Dendritic cell treated with granulocyte-macrophage colony-stimulating factor and Interleukin-4, amounts not matched to agents 40 ng/mL and 50 ng/mL, for 4 days (primary cell): ENCODE data around the gene IGSF21.

Experiments used
- H3K27ac Mint-ChIP-seq: one replicate; pipeline ENCODE4 v1.8.0; 2022; ENCODE audit warnings: mild to moderate bottlenecking, mixed read lengths
- H3K27me3 Mint-ChIP-seq: one replicate; pipeline ENCODE4 v1.8.0; 2022; ENCODE audit warnings: mild to moderate bottlenecking, mixed read lengths
- H3K36me3 Mint-ChIP-seq: one replicate; pipeline ENCODE4 v1.8.0; 2022; ENCODE audit warnings: low read depth, mixed read lengths
- H3K4me1 Mint-ChIP-seq: one replicate; pipeline ENCODE4 v1.8.0; 2022; ENCODE audit warnings: low read depth, mixed read lengths
- H3K4me3 Mint-ChIP-seq: one replicate; pipeline ENCODE4 v1.8.0; 2022; ENCODE audit warnings: mild to moderate bottlenecking, moderate library complexity, mixed read lengths
- H3K9me3 Mint-ChIP-seq: one replicate; pipeline ENCODE4 v1.8.0; 2022; ENCODE audit warnings: mixed read lengths
- intact Hi-C: fragments of 100-400 bp; cut with micrococcal nuclease; formaldehyde crosslinking; loops from one replicate; pipeline ENCODE4 v1.15.0; 2022

The IGSF21 gene

DNA sequence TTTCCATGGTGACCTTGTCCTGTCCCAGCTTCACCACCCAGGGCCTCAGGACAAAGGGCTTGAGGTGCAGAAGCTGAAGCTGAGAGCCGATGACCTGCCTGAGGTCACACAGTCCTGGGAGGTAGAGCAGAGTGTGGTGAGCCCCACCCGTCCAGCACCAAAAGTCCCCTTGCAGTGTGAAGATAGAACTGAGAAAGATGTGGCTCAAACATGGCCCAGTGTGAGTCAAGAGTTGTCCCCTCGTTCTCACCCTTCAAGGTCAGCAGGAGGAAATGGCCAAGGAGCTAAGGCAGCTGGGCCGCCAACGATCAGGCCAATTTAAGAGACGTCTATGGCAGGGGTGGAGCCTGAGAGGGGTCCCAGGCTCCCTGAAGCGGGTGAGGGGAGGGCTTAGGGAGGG lies 215.7 kb downstream of the IGSF21 start:
- Mint-ChIP-seq H3K27ac (no peak overlapping the region), H3K4me1 (no peaks in the 10 kb centered on the region), H3K27me3 (peaks cover 4% of the 10 kb centered on the region), H3K36me3 (no peaks in the 10 kb centered on the region), H3K4me3 (no peak overlapping the region), H3K9me3 (no peaks in the 10 kb centered on the region)
- intact Hi-C loops: no loop called here

DNA sequence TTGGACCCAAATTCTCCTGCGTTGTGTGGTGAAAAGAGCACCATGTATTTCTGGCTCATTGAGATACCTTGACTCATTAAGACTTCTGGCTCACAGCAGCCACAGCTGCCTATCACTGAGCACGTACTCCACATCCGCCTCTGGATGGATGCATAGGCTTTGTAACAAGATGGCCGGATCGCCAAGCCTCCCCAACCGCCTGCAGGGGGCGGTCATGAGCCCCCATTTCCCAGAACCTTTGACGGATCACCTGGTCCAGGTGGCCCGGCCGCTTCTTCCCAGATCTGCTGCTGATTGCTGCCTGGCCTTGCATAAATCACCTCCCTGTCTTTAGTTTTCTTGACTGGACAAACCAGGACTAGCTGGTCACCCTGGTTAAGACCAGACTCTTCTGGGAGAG lies 216.6 kb downstream of the IGSF21 start:
- H3K9me3 Mint-ChIP-seq: no peaks in the 10 kb centered on the region
- intact Hi-C loops: no loop called here
- no peaks in the 10 kb centered on the region for H3K4me1 Mint-ChIP-seq
- no peak overlapping the region for H3K27ac Mint-ChIP-seq
- no peak overlapping the region for H3K4me3 Mint-ChIP-seq
- peaks cover 4% of the 10 kb centered on the region for H3K27me3 Mint-ChIP-seq
- H3K36me3 Mint-ChIP-seq: no peaks in the 10 kb centered on the region

DNA sequence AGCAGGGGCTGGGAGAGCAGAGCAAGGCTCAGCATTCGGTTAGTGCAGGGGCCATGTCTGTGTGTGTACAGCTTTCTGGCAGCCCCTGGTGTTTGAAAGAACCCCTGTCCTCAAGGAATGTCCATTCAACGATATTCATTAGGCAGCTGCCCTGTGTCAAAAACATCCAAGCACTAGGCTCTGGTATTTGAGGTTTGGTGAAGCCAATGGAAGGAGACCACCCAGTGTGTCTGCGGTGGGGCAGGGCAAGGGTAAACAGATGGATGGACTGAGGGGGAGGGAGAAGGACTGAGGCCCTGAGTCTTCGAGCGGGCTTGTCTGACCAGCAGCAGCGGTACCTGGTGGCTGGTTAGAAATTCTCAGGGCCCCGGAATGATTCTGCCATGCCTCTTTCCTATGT lies 217.5 kb downstream of the IGSF21 start:
- H3K27ac Mint-ChIP-seq: no peak overlapping the region
- intact Hi-C loops: no loop called here
- H3K36me3 Mint-ChIP-seq: no peaks in the 10 kb centered on the region
- peaks cover 4% of the 10 kb centered on the region for H3K27me3 Mint-ChIP-seq
- H3K4me3 Mint-ChIP-seq: no peak overlapping the region
- no peaks in the 10 kb centered on the region for H3K9me3 Mint-ChIP-seq
- no peaks in the 10 kb centered on the region for H3K4me1 Mint-ChIP-seq

DNA sequence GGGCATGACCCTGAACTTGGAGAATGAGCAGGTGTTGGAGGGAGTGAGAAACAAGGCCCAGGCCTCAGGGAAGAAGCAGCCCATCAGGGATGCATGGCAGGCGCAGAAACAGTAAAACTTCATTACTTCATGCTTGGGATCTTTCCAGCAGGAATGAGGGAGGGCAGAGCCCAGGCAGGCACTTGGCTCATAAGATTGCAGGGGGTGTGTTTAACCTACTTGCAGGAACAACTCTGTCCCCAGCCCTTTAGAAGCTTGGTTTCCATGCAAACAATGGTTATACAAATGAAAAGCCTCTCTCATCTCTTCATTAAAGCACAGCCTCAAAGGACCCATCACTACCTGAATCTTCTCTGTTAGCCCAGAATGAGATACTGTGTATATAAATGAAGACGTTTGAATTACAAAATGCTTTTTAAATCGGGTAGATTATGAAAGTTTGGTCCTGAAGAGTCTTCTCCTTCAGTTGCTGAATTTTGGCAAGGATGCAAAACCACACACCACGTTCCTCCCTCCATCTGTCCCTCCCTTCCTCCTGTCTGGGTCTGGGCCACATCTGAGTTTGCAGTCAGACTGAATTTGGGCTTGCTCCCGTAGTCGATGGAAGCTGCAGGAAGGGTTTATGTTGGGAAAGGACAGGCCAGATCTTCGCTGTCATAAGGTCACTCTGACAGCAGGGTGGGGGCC lies 218.8 kb downstream of the IGSF21 start:
- Mint-ChIP-seq H3K27me3 (peaks cover 4% of the 10 kb centered on the region), H3K4me3 (no peak overlapping the region), H3K36me3 (no peaks in the 10 kb centered on the region), H3K27ac (no peak overlapping the region), H3K9me3 (no peaks in the 10 kb centered on the region), H3K4me1 (no peaks in the 10 kb centered on the region)
- intact Hi-C loops: no loop called here

DNA sequence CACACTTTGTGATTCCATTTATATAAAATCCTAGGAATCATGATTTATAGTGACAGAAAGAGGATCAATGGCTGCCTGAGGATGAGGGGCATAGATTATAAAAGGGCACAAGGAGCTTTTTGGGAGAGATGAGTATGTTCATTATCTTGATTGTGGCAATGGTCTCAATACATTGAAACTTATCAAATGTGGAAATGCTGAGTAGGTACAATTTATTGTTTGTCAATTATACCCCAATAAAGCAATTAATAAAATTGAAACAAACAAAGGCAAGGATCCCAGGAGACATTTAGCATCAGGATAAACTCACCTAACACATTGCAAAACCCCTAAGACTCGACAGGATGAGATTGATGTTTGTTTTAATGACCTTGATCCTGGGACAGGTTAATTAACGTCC lies 220.1 kb downstream of the IGSF21 start:
- H3K4me1 Mint-ChIP-seq: no peaks in the 10 kb centered on the region
- no peak overlapping the region for H3K4me3 Mint-ChIP-seq
- peaks cover 3% of the 10 kb centered on the region for H3K27me3 Mint-ChIP-seq
- H3K27ac Mint-ChIP-seq: no peak overlapping the region
- no peaks in the 10 kb centered on the region for H3K36me3 Mint-ChIP-seq
- intact Hi-C loops: no loop called here
- H3K9me3 Mint-ChIP-seq: no peaks in the 10 kb centered on the region

DNA sequence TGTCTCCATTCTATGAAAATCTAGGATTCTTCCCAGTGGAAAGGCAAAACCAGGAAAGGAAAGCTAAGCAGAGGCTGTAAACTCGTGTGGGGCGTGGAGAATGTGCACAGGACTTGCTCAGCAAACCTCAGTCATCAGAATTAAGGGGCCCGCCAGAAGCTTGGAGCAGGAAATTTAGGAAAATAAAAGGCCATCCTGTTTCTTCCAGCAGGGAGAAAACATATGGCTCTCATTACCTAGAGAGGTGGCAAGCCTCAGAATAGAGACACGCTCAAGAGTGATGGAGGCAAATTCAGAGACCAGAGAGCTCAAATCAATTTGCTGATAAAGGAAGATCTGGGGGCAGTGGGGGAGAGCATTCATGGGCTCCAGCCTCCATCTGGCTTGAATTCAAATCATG lies 221.2 kb downstream of the IGSF21 start:
- no peaks in the 10 kb centered on the region for H3K9me3 Mint-ChIP-seq
- H3K27ac Mint-ChIP-seq: no peak overlapping the region
- intact Hi-C loops: no loop called here
- no peaks in the 10 kb centered on the region for H3K4me1 Mint-ChIP-seq
- H3K4me3 Mint-ChIP-seq: no peak overlapping the region
- no peaks in the 10 kb centered on the region for H3K36me3 Mint-ChIP-seq
- H3K27me3 Mint-ChIP-seq: no peaks in the 10 kb centered on the region

DNA sequence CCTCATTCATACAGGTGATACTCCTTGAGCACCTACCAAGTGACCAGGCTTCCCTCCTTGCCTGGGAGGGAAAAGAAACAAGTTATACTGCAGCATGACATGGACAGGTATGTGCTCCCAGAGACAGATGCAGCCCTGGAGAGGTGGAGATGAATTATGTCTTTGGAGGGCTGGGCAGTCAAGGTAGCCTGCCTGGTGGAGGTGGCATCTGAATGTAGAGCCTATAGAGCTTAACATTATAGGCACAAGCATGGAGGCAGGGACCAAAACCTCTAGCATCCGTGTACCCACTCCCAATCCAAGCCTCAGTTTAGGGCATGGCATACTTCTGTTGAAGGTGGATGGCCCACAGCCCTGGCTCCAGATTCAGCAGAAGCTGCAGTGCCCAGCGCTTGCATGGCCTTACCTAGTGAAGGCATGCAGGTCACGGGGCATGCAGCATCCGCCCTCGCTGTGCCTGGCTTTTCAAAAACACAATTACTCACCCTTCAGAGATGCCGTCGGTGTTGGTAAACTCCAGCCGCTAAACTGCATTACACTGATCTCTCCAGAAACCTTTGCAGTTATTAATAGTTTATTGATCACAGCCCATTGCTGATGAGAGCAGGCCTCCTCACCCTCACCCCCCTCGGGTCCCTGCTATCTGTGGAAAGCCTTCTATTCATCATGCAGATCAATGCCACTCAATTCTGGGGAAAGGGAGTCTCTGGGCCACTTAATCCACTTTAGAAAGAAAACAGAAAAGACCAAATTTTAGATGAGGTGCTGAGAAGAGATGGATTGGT lies 222.1 kb downstream of the IGSF21 start:
- Mint-ChIP-seq H3K4me3 (no peak overlapping the region), H3K9me3 (no peaks in the 10 kb centered on the region)
- intact Hi-C loops: no loop called here

DNA sequence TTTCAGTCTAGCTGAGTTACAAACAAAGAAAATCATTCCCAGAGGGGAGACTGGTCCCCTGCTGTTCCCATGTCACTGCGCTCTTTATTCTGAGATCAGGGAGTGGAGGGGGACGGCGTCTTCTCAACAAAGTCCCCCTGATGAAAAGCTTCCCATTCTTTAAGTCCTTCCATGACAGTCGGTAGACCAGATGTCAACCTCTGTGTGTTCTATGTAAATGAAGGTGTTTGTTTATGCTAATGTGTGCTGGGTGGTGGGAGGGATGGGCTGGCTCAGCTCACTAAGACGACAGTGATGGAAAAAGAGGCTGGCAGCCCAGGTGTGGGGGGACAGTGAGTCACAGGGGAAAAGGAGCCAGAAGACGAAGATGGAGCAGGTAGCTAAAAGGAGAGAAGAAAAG lies 225.0 kb downstream of the IGSF21 start:
- Mint-ChIP-seq H3K4me3 (no peak overlapping the region), H3K4me1 (no peaks in the 10 kb centered on the region), H3K27ac (no peak overlapping the region), H3K27me3 (no peaks in the 10 kb centered on the region), H3K36me3 (no peaks in the 10 kb centered on the region), H3K9me3 (no peaks in the 10 kb centered on the region)
- intact Hi-C loops: no loop called here

More for the DNA sequence above, 222.1 kb downstream of the IGSF21 start:
- Mint-ChIP-seq H3K36me3 (no peaks in the 10 kb centered on the region), H3K27me3 (no peaks in the 10 kb centered on the region), H3K4me1 (no peaks in the 10 kb centered on the region), H3K27ac (no peak overlapping the region)

DNA sequence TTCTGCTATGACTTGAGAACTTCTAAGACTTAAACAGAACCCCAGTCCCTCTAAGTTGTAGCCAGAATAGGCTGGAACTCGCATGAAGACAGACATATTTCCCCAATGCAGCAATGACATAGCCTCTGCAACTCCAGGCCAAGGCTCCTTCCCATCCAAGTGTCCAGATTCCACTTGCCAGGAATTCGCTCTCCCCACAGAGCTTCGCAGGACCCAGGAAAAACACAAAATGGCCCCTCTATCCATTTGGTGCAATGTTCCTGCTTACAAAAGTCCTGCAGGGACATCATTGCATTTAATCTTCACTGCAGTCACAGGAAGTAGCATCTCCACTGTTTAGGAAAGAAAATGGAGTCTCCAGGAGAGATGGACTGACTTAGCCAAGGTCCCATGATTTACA lies 225.6 kb downstream of the IGSF21 start:
- Mint-ChIP-seq H3K27me3 (no peaks in the 10 kb centered on the region), H3K4me3 (no peak overlapping the region), H3K36me3 (no peaks in the 10 kb centered on the region), H3K27ac (no peak overlapping the region), H3K9me3 (no peaks in the 10 kb centered on the region), H3K4me1 (no peaks in the 10 kb centered on the region)
- intact Hi-C loops: no loop called here

DNA sequence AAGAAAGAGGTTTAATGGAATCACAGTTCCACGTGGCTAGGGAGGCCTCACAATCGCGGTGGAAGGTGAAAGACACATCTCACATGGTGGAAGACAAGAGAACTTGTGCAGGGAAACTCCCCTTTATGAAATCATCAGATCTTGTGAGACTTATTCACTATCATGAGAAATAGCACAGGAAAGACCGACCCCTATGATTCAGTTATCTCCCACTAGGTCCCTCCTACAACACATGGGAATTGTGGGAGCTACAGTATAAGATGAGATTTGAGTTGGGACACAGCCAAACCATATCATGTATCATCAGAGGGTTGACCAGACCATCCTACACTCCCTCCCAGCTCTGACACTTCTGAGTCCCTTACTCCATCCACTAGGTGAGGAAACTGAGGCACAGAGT lies 229.2 kb downstream of the IGSF21 start:
- no peaks in the 10 kb centered on the region for H3K27me3 Mint-ChIP-seq
- intact Hi-C loops: no loop called here
- no peak overlapping the region for H3K27ac Mint-ChIP-seq
- H3K4me1 Mint-ChIP-seq: peaks cover 6% of the 10 kb centered on the region
- no peak overlapping the region for H3K4me3 Mint-ChIP-seq
- H3K36me3 Mint-ChIP-seq: no peaks in the 10 kb centered on the region
- no peaks in the 10 kb centered on the region for H3K9me3 Mint-ChIP-seq

DNA sequence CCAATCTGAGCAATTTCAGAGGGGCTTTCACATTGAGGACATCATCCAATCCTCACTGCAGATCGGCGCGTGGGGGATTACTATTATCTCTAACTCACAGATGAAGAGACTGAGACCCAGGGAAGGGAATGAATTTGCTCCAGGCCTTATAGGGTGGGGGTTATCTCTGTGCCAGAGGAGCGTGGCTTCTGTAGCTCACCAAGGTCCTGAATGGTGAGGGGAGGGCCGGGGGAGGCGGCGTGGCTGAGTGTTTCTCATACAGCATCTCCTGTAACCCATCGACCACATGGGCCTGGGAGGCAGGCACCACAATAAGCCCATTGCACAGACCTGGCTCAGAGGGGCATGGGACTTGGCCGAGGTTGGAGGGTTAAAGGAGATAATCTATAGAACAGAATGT lies 230.2 kb downstream of the IGSF21 start:
- peaks cover 1% of the 10 kb centered on the region for H3K27me3 Mint-ChIP-seq
- peaks cover 6% of the 10 kb centered on the region for H3K4me1 Mint-ChIP-seq
- intact Hi-C loops: no loop called here
- H3K36me3 Mint-ChIP-seq: no peaks in the 10 kb centered on the region
- no peak overlapping the region for H3K27ac Mint-ChIP-seq
- no peak overlapping the region for H3K4me3 Mint-ChIP-seq
- H3K9me3 Mint-ChIP-seq: no peaks in the 10 kb centered on the region

DNA sequence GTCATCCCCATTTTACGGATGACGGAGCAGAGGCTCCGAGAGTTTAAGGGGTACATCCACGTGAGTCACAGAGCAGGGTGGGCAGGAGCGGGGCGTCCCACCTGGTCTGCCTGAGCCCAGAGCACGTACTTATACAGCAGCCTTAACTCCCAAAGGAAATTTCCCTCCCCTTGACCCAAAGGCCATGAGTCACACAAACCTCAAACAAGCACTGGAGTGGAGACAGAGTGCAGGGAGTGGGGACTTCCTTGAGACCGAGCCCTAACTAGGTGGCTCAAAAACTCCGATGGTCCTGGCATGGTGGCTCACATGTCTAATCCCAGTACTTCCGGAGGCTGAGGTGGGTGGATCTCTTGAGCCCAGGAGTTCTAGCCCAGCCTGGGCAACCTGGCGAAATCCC lies 231.6 kb downstream of the IGSF21 start:
- Mint-ChIP-seq H3K9me3 (no peaks in the 10 kb centered on the region), H3K36me3 (no peaks in the 10 kb centered on the region), H3K27me3 (peaks cover 1% of the 10 kb centered on the region), H3K27ac (no peak overlapping the region), H3K4me1 (peaks cover 6% of the 10 kb centered on the region), H3K4me3 (no peak overlapping the region)
- intact Hi-C loops: no loop called here

DNA sequence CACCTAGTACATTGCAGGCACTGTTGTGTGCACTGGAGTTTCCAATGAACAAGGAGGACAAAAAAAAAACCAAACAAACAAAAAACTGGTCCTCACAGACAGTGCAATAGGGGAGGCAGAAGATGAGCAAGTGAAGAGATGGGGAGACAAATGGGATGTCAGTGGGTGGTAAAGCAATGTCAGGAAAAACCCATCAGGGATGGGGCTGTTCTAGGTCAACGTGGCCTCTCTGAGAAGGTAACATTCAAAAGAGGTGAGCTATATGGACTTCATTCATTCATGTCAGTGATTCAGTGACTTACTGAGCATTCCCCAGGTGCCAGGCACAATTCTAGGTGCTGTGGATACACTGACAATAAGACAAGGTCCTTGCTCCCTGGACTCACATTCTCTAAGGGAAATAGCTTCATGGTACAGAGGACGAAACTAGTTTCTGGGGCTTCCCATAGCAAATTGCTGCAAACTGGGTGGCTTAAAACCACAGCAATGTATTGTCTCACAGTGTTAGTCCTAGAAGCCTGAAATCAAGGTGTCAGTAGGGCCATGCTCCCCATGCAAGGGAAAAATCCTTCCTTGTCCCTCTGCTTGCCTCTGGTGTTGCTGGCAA lies 232.7 kb downstream of the IGSF21 start:
- H3K27me3 Mint-ChIP-seq: peaks cover 1% of the 10 kb centered on the region
- intact Hi-C loops: no loop called here
- H3K4me1 Mint-ChIP-seq: peaks cover 6% of the 10 kb centered on the region
- H3K9me3 Mint-ChIP-seq: no peaks in the 10 kb centered on the region
- H3K27ac Mint-ChIP-seq: no peak overlapping the region
- no peaks in the 10 kb centered on the region for H3K36me3 Mint-ChIP-seq
- no peak overlapping the region for H3K4me3 Mint-ChIP-seq

DNA sequence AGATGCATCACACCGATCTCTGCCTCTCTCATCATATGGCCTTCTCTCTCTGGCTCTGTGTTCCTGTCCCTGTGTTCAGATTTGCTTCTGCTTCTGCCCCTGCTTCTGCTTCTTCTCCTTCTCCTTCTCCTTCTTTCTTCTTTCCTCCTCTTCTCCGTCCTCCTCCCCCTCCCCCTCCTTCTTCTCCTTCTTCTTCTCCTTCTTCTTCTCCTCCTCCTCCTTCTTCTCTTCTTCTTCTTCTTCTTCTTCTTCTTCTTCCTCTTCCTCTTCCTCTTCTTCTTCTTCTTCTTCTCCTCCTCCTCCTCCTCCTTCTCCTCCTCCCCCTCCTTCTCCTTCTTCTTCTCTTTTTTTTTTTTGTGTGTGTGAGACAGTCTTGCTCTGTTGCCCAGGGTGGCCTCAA lies 233.2 kb downstream of the IGSF21 start:
- no peak overlapping the region for H3K4me3 Mint-ChIP-seq
- H3K36me3 Mint-ChIP-seq: no peaks in the 10 kb centered on the region
- intact Hi-C loops: no loop called here
- peaks cover 6% of the 10 kb centered on the region for H3K4me1 Mint-ChIP-seq
- peaks cover 1% of the 10 kb centered on the region for H3K27me3 Mint-ChIP-seq
- H3K9me3 Mint-ChIP-seq: no peaks in the 10 kb centered on the region
- H3K27ac Mint-ChIP-seq: no peak overlapping the region
